Psoas muscle (tissue), 8 donors: ENCODE measurements around the gene SPDYE4. TPM values are rescaled to one million over a fixed set of nuclear protein-coding genes. Genes with fewer than 3 reads are reported as not detected.

Experiments
- ATAC-seq, 4 donors: fragments of 200-7000 bp; cut with Tn5 transposase; one replicate each; pipeline ENCODE4 v1.9.1; 2020; ENCODE audit warnings: moderate library complexity in 3 of 4, mild to moderate bottlenecking in 2 of 4
- DNase-seq, 2 donors: peaks; one replicate each; pipeline ENCODE4 v3.0.0-alpha.2; 2020
- H3K27ac ChIP-seq: fragments of 200-600 bp; one replicate; pipeline ENCODE4 v1.8.0; 2022
- H3K27me3 ChIP-seq, 3 donors: fragments of 200-600 bp in 1 of 3; one replicate each; pipeline versions ENCODE4 v1.6.1 to v1.8.0; 2013 to 2022; ENCODE audit warnings: low read length in 2 of 3, mild to moderate bottlenecking in 2 of 3, moderate library complexity in 1 of 3; ENCODE audit not compliant: insufficient read depth in 3 of 3
- H3K36me3 ChIP-seq, 2 donors: fragments of 200-600 bp in 1 of 2; one replicate each; pipeline versions ENCODE4 v1.6.1 to v1.8.0; 2013 to 2022; ENCODE audit warnings: low read depth in 1 of 2, mild to moderate bottlenecking in 1 of 2, moderate library complexity in 1 of 2; ENCODE audit not compliant: insufficient read depth in 1 of 2
- H3K4me1 ChIP-seq: fragments of 200-600 bp; one replicate; pipeline ENCODE4 v1.8.0; 2022
- H3K4me3 ChIP-seq: fragments of 200-600 bp; one replicate; pipeline ENCODE4 v1.8.0; 2022; ENCODE audit warnings: mild to moderate bottlenecking
- H3K9me3 ChIP-seq: fragments of 200-600 bp; one replicate; pipeline ENCODE4 v1.8.0; 2022
- CTCF ChIP-seq: fragments of 200-600 bp; IDR thresholded peaks from one replicate; pipeline ENCODE4 v1.8.0; 2022; ENCODE audit warnings: antibody characterized with exemption
- WGBS, 3 donors: extraction: QIAGEN DNeasy Blood & Tissue Kit; methylation state at CpG; one replicate each; pipeline versions ENCODE4 v1.1.6 to v1.1.7; 2013; 5-methylcytosine and 5-hydroxymethylcytosine counted together
- intact Hi-C, 2 donors: fragments of 100-400 bp; cut with DNase I; formaldehyde crosslinking; loops; one replicate each; pipeline versions ENCODE4 v1.11.0 to v1.14.2; 2022
- polyA plus RNA-seq, 3 donors: library from polyadenylated mRNA; stranded (reverse); fragments of 200-250 nt; gene quantifications; one replicate each; pipeline ENCODE4 v1.2.3, GENCODE V29; 2013
- total RNA-seq, 4 donors: library from RNA; stranded (reverse); fragmentation: NEBNext Ultra II Directional in 2 of 4; extraction: Animal tissue kit (Norgen Biotek cat#: 25700) in 2 of 4; gene quantifications; one replicate each; pipeline versions ENCODE4 v1.2.1 to v1.2.4, GENCODE V29; 2021 to 2023
- donor health status: healthy with polysubstance abuse.
- donor health status: DM: no; HTN: no; CAD: no; lungs with moderate emphysema.
- donor health status: Bipolar disorder and iron deficiency.
- donor health status: healthy.
- donor health status: DM: yes; HTN: yes; CAD: no.
- donor health status: DM: no; HTN: no; CAD: no.
- donor health status: DM: no; HTN: no; CAD: no.
- donor health status: DM: yes; HTN: yes; CAD: no.

The SPDYE4 gene
- total and polyA plus RNA-seq, 7 donors, result not detected

- peaks cover 0 to 16% (median 0%) of the 10 kb centered on the region in 3 donors for H3K27me3 ChIP-seq
- H3K27ac ChIP-seq, result no peak overlapping the region
- DNase-seq, result no peak
- H3K4me1 ChIP-seq, result no peaks in the 10 kb centered on the region
- 56 to 71% (median 70%) methylated on average over 2 of the region's 2 CpGs for WGBS, 3 donors
- no peak for ATAC-seq
- H3K9me3 ChIP-seq, result peaks cover 8% of the 10 kb centered on the region
- TF ChIP-seq CTCF, result no peak
- H3K36me3 ChIP-seq, result no peaks in the 10 kb centered on the region
- no peak overlapping the region for H3K4me3 ChIP-seq
- intact Hi-C loops, result loop anchor here in 1 of 2 donors (10.0 kb wide), 1 partner anchor 101 kb away; no protein-coding TSS in a partner anchor
These were observed 35.3 kb upstream of the SPDYE4 start for GRCh38 chr17:8793649-8794048.

- H3K27ac ChIP-seq, result no peak overlapping the region
- H3K27me3 ChIP-seq, result peaks cover 0 to 5% (median 0%) of the 10 kb centered on the region in 3 donors
- no peak for TF ChIP-seq CTCF
- intact Hi-C loops, result loop anchor here in 1 of 2 donors (10.0 kb wide), 1 partner anchor 102 kb away; no protein-coding TSS in a partner anchor
- DNase-seq (no peak), ATAC-seq (no peak)
- H3K36me3 ChIP-seq, result no peaks in the 10 kb centered on the region
- H3K4me1 ChIP-seq, result no peaks in the 10 kb centered on the region
- H3K4me3 ChIP-seq, result no peak overlapping the region
- WGBS, 3 donors, result 62 to 83% (median 81%) methylated on average over 6 of the region's 6 CpGs
- peaks cover 8% of the 10 kb centered on the region for H3K9me3 ChIP-seq
These were observed 34.3 kb upstream of the SPDYE4 start for GRCh38 chr17:8792646-8793045.

GRCh38 chr17:8791910-8792270 lies 33.5 kb upstream of the SPDYE4 start:
- H3K36me3 ChIP-seq, result no peaks in the 10 kb centered on the region
- no peak overlapping the region for H3K27ac ChIP-seq
- no peak for TF ChIP-seq CTCF
- ATAC-seq (no peak), DNase-seq (no peak)
- no peaks in the 10 kb centered on the region for H3K4me1 ChIP-seq
- WGBS, 3 donors, result 85 to 91% (median 89%) methylated on average over 2 of the region's 2 CpGs
- H3K4me3 ChIP-seq, result no peak overlapping the region
- H3K27me3 ChIP-seq, result no peaks in the 10 kb centered on the region
- peaks cover 8% of the 10 kb centered on the region for H3K9me3 ChIP-seq
- intact Hi-C loops, result loop anchor here in 1 of 2 donors (10.0 kb wide), 1 partner anchor 103 kb away; no protein-coding TSS in a partner anchor

- Histone ChIP-seq H3K27me3 (no peaks in the 10 kb centered on the region), H3K27ac (no peak overlapping the region), H3K9me3 (peaks cover 8% of the 10 kb centered on the region), H3K36me3 (no peaks in the 10 kb centered on the region), H3K4me1 (no peaks in the 10 kb centered on the region), H3K4me3 (no peak overlapping the region)
- TF ChIP-seq CTCF, result no peak
- intact Hi-C loops, result loop anchor here in 1 of 2 donors (10.0 kb wide), 1 partner anchor 103 kb away; no protein-coding TSS in a partner anchor
- WGBS, 3 donors, result 84 to 88% (median 86%) methylated on average over 4 of the region's 4 CpGs
- DNase-seq, result no peak
- no peak for ATAC-seq
These were observed 33.0 kb upstream of the SPDYE4 start for GRCh38 chr17:8791248-8791909.
